ENCODE results near the gene KLHL24.
"Not testable (repeated sequence)": the region's sequence is repeated elsewhere in the genome, so short reads cannot be mapped to it uniquely, and the experiment has no call there.

The KLHL24 gene

GRCh38 chr3:183620252-183620628 is 15.2 kb upstream of the KLHL24 start:
- Mint-ChIP-seq H3K36me3 (no peaks in the 10 kb centered on the region), H3K4me3 (no peak overlapping the region), H3K27me3 (peaks cover 0 to 4% of the 10 kb centered on the region in 2 donors), H3K9me3 (peaks cover 0 to 2% of the 10 kb centered on the region in 2 donors), H3K4me1 (no peaks in the 10 kb centered on the region), H3K27ac (no peak overlapping the region)
- DNase-seq, result no peak
- ATAC-seq (replicated peaks), result no peak

GRCh38 chr3:183622473-183622872 is 12.9 kb upstream of the KLHL24 start:
- H3K27ac Mint-ChIP-seq; ATAC-seq (replicated peaks); DNase-seq; H3K36me3 Mint-ChIP-seq; H3K9me3 Mint-ChIP-seq; H3K27me3 Mint-ChIP-seq; H3K4me3 Mint-ChIP-seq; H3K4me1 Mint-ChIP-seq: not testable (repeated sequence)

- no peaks in the 10 kb centered on the region for H3K36me3 Mint-ChIP-seq
- no peak overlapping the region for H3K27ac Mint-ChIP-seq
- DNase-seq, result no peak
- H3K9me3 Mint-ChIP-seq, result no peaks in the 10 kb centered on the region
- peaks cover 0 to 4% of the 10 kb centered on the region in 2 donors for H3K27me3 Mint-ChIP-seq
- ATAC-seq (replicated peaks), result no peak
- no peak overlapping the region for H3K4me3 Mint-ChIP-seq
- no peaks in the 10 kb centered on the region for H3K4me1 Mint-ChIP-seq
These were observed 8.4 kb upstream of the KLHL24 start for GRCh38 chr3:183626877-183627594.

- Mint-ChIP-seq H3K27me3 (peaks cover 0 to 4% of the 10 kb centered on the region in 2 donors), H3K36me3 (no peaks in the 10 kb centered on the region), H3K4me1 (peaks cover 0 to 5% of the 10 kb centered on the region in 2 donors), H3K4me3 (no peak overlapping the region), H3K27ac (no peak overlapping the region), H3K9me3 (no peaks in the 10 kb centered on the region)
- no peak for DNase-seq
- no peak for ATAC-seq (replicated peaks)
These were observed 5.7 kb upstream of the KLHL24 start for GRCh38 chr3:183629546-183630301.

- no peak overlapping the region for H3K4me3 Mint-ChIP-seq
- no peaks in the 10 kb centered on the region for H3K9me3 Mint-ChIP-seq
- H3K27ac Mint-ChIP-seq, result no peak overlapping the region
- ATAC-seq (replicated peaks) (no peak), DNase-seq (no peak)
- H3K27me3 Mint-ChIP-seq, result peaks cover 0 to 4% of the 10 kb centered on the region in 2 donors
- peaks cover 0 to 11% of the 10 kb centered on the region in 2 donors for H3K4me1 Mint-ChIP-seq
- H3K36me3 Mint-ChIP-seq, result no peaks in the 10 kb centered on the region
These were observed 3.7 kb upstream of the KLHL24 start for GRCh38 chr3:183631715-183632114.

- not testable (repeated sequence) for H3K4me3 Mint-ChIP-seq, H3K36me3 Mint-ChIP-seq
These were observed 2.7 kb upstream of the KLHL24 start for GRCh38 chr3:183632725-183633124.

GRCh38 chr3:183634707-183635106 is 716 bp upstream of the KLHL24 start:
- H3K27ac Mint-ChIP-seq, result peak overlapping the region; percentile 96
- DNase-seq (no peak), ATAC-seq (replicated peaks) (no peak)
- H3K4me1 Mint-ChIP-seq, result peaks cover 11 to 28% of the 10 kb centered on the region in 2 donors
- no peaks in the 10 kb centered on the region for H3K9me3 Mint-ChIP-seq
- H3K36me3 Mint-ChIP-seq, result no peaks in the 10 kb centered on the region
- H3K27me3 Mint-ChIP-seq, result no peaks in the 10 kb centered on the region
- peak overlapping the region; percentile 94 to 100 for H3K4me3 Mint-ChIP-seq

More at GRCh38 chr3:183632725-183633124, 2.7 kb upstream of the KLHL24 start:
- H3K27me3 Mint-ChIP-seq; ATAC-seq (replicated peaks); H3K27ac Mint-ChIP-seq; H3K9me3 Mint-ChIP-seq; DNase-seq: not testable (repeated sequence)
- peaks cover 7 to 21% of the 10 kb centered on the region in 2 donors for H3K4me1 Mint-ChIP-seq

- H3K4me3 Mint-ChIP-seq, result peak overlapping the region; percentile 94 to 100
- ATAC-seq (replicated peaks), result no peak
- no peaks in the 10 kb centered on the region for H3K27me3 Mint-ChIP-seq
- peak overlapping the region; percentile 96 for H3K27ac Mint-ChIP-seq
- no peak for DNase-seq
- H3K36me3 Mint-ChIP-seq, result no peaks in the 10 kb centered on the region
- peaks cover 11 to 28% of the 10 kb centered on the region in 2 donors for H3K4me1 Mint-ChIP-seq
- no peaks in the 10 kb centered on the region for H3K9me3 Mint-ChIP-seq
These were observed 354 bp upstream of the KLHL24 start for GRCh38 chr3:183635107-183635430.

GRCh38 chr3:183636221-183637105 is 1.0 kb downstream of the KLHL24 start:
- Mint-ChIP-seq H3K36me3 (peaks cover 0 to under 1% of the 10 kb centered on the region in 2 donors), H3K9me3 (no peaks in the 10 kb centered on the region), H3K27me3 (no peaks in the 10 kb centered on the region), H3K4me3 (peak overlapping the region; percentile 94 to 100), H3K4me1 (peaks cover 12 to 28% of the 10 kb centered on the region in 2 donors), H3K27ac (peak overlapping the region; percentile 96)
- DNase-seq (peak; percentile 95), ATAC-seq (replicated peaks) (peak; percentile 79 to 83)

GRCh38 chr3:183637106-183637486 is 1.7 kb downstream of the KLHL24 start:
- peaks cover 0 to 5% of the 10 kb centered on the region in 2 donors for H3K36me3 Mint-ChIP-seq
- peak overlapping the region; percentile 94 to 100 for H3K4me3 Mint-ChIP-seq
- peaks cover 18 to 28% of the 10 kb centered on the region in 2 donors for H3K4me1 Mint-ChIP-seq
- peak overlapping the region; percentile 96 for H3K27ac Mint-ChIP-seq
- no peaks in the 10 kb centered on the region for H3K27me3 Mint-ChIP-seq
- no peaks in the 10 kb centered on the region for H3K9me3 Mint-ChIP-seq
- DNase-seq, result no peak
- no peak for ATAC-seq (replicated peaks)

- not testable (repeated sequence) for H3K36me3 Mint-ChIP-seq, H3K9me3 Mint-ChIP-seq
- H3K4me1 Mint-ChIP-seq, result peaks cover 18 to 28% of the 10 kb centered on the region in 2 donors
These were observed 2.2 kb downstream of the KLHL24 start for GRCh38 chr3:183637633-183638032.

GRCh38 chr3:183638101-183638852 is 2.9 kb downstream of the KLHL24 start:
- ATAC-seq (replicated peaks) (no peak), DNase-seq (no peak)
- Mint-ChIP-seq H3K36me3 (peaks cover 0 to 5% of the 10 kb centered on the region in 2 donors), H3K4me3 (peak overlapping the region in 1 of 2 donors; percentile 100), H3K27me3 (no peaks in the 10 kb centered on the region), H3K27ac (peak overlapping the region; percentile 81), H3K4me1 (peaks cover 18 to 28% of the 10 kb centered on the region in 2 donors), H3K9me3 (no peaks in the 10 kb centered on the region)

More at GRCh38 chr3:183637633-183638032, 2.2 kb downstream of the KLHL24 start:
- H3K27me3 Mint-ChIP-seq; DNase-seq; ATAC-seq (replicated peaks): not testable (repeated sequence)
- H3K4me3 Mint-ChIP-seq, result peak overlapping the region; percentile 94 to 100
- peak overlapping the region; percentile 96 for H3K27ac Mint-ChIP-seq

GRCh38 chr3:183640635-183641034 is 5.2 kb downstream of the KLHL24 start:
- H3K27me3 Mint-ChIP-seq; H3K9me3 Mint-ChIP-seq; DNase-seq; H3K4me3 Mint-ChIP-seq; H3K27ac Mint-ChIP-seq; H3K36me3 Mint-ChIP-seq; ATAC-seq (replicated peaks): not testable (repeated sequence)
- H3K4me1 Mint-ChIP-seq, result peaks cover 17 to 18% of the 10 kb centered on the region in 2 donors

Measured in stimulated activated naive B cell treated with anti-CD40 and anti-IgM and Interleukin-4, amounts not matched to agents 10 μg/mL and 1 μg/mL and 100 μg/mL, for 72 hours (primary cell).